ENCODE measurements around the gene DCHS2.
"Not testable (repeated sequence)": the region's sequence is repeated elsewhere in the genome, so short reads cannot be mapped to it uniquely, and the experiment has no call there.

The DCHS2 gene

GRCh38 chr4:154313004-154313585, 178.5 kb downstream of the DCHS2 start:
- no peak for DNase-seq

- no peak for DNase-seq
These were observed 179.4 kb downstream of the DCHS2 start for GRCh38 chr4:154312246-154312645.

- DNase-seq, result no peak
These were observed 181.0 kb downstream of the DCHS2 start for GRCh38 chr4:154310578-154310977.

- DNase-seq, result no peak
These were observed 183.4 kb downstream of the DCHS2 start for GRCh38 chr4:154308207-154308606.

GRCh38 chr4:154307451-154307850, 184.1 kb downstream of the DCHS2 start:
- DNase-seq, result no peak

GRCh38 chr4:154305616-154306015, 186.0 kb downstream of the DCHS2 start:
- DNase-seq, result no peak

GRCh38 chr4:154304679-154305078, 186.9 kb downstream of the DCHS2 start:
- DNase-seq, result no peak

GRCh38 chr4:154294652-154295350, 196.8 kb downstream of the DCHS2 start:
- no peak for DNase-seq

GRCh38 chr4:154293427-154293826, 198.2 kb downstream of the DCHS2 start:
- DNase-seq, result no peak

GRCh38 chr4:154292589-154292988, 199.0 kb downstream of the DCHS2 start:
- DNase-seq, result no peak

- DNase-seq, result no peak
These were observed 214.4 kb downstream of the DCHS2 start for GRCh38 chr4:154277172-154277571.

- DNase-seq, result no peak
These were observed 215.1 kb downstream of the DCHS2 start for GRCh38 chr4:154276496-154276895.

- DNase-seq, result no peak
These were observed 236.6 kb downstream of the DCHS2 start for GRCh38 chr4:154254999-154255398.

GRCh38 chr4:154234576-154234975, 257.0 kb downstream of the DCHS2 start:
- no peak for DNase-seq

GRCh38 chr4:154231806-154232478, 259.7 kb downstream of the DCHS2 start:
- DNase-seq, result no peak

- no peak for DNase-seq
These were observed 260.9 kb downstream of the DCHS2 start for GRCh38 chr4:154230723-154231122.

GRCh38 chr4:154230091-154230490, 261.5 kb downstream of the DCHS2 start:
- DNase-seq, result no peak

- no peak for DNase-seq
These were observed 268.7 kb downstream of the DCHS2 start for GRCh38 chr4:154222875-154223274.

GRCh38 chr4:154218051-154218450, 273.5 kb downstream of the DCHS2 start:
- no peak for DNase-seq

GRCh38 chr4:154217384-154217783, 274.2 kb downstream of the DCHS2 start:
- DNase-seq, result not testable (repeated sequence)

GRCh38 chr4:154211506-154211905, 280.1 kb downstream of the DCHS2 start:
- DNase-seq, result no peak

GRCh38 chr4:154208424-154208823, 283.2 kb downstream of the DCHS2 start:
- no peak for DNase-seq

GRCh38 chr4:154205471-154205870, 286.1 kb downstream of the DCHS2 start:
- DNase-seq, result no peak

- no peak for DNase-seq
These were observed 296.9 kb downstream of the DCHS2 start for GRCh38 chr4:154194649-154195048.

Data from suppressor macrophage treated with lipopolysaccharide for 1 hour (primary cell).